LNCaP clone FGC (cell line): ENCODE results near the gene SOX4.
"Not testable (repeated sequence)": the region's sequence is repeated elsewhere in the genome, so short reads cannot be mapped to it uniquely, and the experiment has no call there.

Experiments used
- DNase-seq: peaks from one replicate; pipeline ENCODE4 v3.0.0-alpha.2; 2011; ENCODE audit warnings: low read depth
- H3K4me3 ChIP-seq: 2 replicates; pipeline ENCODE4 v1.5.1; 2011; ENCODE audit warnings: mild to moderate bottlenecking, low read depth, low read length, control low read depth
- TF ChIP-seq, protein P1 (sequence below): IDR thresholded peaks from 2 replicates; pipeline ENCODE4 v1.5.1; 2012; ENCODE audit warnings: mild to moderate bottlenecking; ENCODE audit not compliant: control insufficient read depth, insufficient read depth; ENCODE audit errors: extremely low read depth

Gene SOX4

DNA sequence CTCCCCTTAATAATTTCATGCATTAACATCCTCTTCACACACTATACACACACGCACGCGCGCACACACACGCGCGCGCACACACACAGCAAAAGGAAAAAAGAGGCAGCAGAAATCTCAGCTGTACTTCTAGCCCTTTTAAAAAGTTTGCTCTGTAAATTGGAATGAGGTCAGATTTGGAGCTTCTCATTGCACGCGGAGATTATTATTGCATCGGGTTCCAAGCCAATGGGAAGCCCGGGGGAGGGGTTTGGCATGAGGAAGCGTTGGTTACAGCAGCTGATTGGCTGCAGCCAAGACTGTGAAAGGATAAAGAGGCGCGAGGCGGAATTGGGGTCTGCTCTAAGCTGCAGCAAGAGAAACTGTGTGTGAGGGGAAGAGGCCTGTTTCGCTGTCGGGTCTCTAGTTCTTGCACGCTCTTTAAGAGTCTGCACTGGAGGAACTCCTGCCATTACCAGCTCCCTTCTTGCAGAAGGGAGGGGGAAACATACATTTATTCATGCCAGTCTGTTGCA lies at the start of gene SOX4:
Gene SOX4 (plus strand): TSS at position 340 of the 515 bp plus-strand sequence. CDS start 784 bp downstream, outside the sequence.
- peak within 1 kb of the TSS; percentile 77 for H3K4me3 ChIP-seq
- TF ChIP-seq, protein P1, sequence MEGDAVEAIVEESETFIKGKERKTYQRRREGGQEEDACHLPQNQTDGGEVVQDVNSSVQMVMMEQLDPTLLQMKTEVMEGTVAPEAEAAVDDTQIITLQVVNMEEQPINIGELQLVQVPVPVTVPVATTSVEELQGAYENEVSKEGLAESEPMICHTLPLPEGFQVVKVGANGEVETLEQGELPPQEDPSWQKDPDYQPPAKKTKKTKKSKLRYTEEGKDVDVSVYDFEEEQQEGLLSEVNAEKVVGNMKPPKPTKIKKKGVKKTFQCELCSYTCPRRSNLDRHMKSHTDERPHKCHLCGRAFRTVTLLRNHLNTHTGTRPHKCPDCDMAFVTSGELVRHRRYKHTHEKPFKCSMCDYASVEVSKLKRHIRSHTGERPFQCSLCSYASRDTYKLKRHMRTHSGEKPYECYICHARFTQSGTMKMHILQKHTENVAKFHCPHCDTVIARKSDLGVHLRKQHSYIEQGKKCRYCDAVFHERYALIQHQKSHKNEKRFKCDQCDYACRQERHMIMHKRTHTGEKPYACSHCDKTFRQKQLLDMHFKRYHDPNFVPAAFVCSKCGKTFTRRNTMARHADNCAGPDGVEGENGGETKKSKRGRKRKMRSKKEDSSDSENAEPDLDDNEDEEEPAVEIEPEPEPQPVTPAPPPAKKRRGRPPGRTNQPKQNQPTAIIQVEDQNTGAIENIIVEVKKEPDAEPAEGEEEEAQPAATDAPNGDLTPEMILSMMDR = no peak

DNA sequence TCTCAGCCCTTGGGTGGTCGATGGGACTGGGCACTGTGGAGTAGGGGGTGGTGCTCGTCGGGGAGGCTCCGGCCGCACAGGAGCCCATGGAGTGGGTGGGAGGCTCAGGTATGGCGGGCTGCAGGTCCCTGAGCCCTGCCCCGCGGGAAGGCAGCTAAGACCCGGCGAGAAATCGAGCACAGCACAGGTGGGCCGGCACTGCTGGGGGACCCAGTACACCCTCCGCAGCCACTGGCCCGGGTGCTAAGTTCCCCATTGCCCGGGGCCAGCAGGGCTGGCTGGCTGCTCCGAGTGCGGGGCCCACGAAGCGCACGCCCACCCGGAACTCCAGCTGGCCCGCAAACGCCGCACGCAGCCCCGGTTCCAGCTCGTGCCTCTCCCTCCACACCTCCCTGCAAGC lies 41.3 kb upstream of the SOX4 start:
- H3K4me3 ChIP-seq, DNase-seq: not testable (repeated sequence)

More for the DNA sequence above, at the start of gene SOX4:
- DNase-seq = peak; percentile 97

DNA sequence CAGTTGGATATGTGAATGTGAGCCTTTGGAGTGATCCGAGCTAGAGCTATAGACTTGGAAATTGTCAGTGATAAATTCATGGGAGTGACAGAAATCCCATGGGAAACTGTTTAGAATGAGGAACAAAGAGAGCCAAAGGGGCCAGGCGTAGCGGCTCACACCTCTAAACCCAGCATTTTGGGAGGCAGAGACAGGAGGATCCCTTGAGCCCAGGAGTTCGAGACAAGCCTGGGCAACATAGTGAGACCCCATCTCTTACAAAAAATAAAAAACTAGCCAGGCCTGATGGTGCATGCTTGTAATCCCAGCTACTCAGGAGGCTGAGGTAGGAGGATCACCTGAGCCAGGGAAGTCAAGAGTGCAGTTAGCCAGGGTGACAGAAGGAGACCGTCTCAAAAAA lies 39.3 kb upstream of the SOX4 start:
- TF ChIP-seq, protein P1 = no peak
- no peak overlapping the region for H3K4me3 ChIP-seq
- no peak for DNase-seq

GRCh38 chr6:21555197-21555596 lies 38.4 kb upstream of the SOX4 start:
- H3K4me3 ChIP-seq = no peak overlapping the region
- TF ChIP-seq, protein P1 = no peak
- no peak for DNase-seq

GRCh38 chr6:21556511-21556910 lies 37.0 kb upstream of the SOX4 start:
- TF ChIP-seq, protein P1 = no peak

GRCh38 chr6:21556968-21557721 lies 36.4 kb upstream of the SOX4 start:
- no peak overlapping the region for H3K4me3 ChIP-seq
- peak; percentile 97 for DNase-seq
- TF ChIP-seq, protein P1 = no peak

More at GRCh38 chr6:21556511-21556910, 37.0 kb upstream of the SOX4 start:
- peak; percentile 1 for DNase-seq
- H3K4me3 ChIP-seq = no peak overlapping the region

GRCh38 chr6:21559238-21559637 lies 34.3 kb upstream of the SOX4 start:
- DNase-seq = no peak
- no peak overlapping the region for H3K4me3 ChIP-seq
- TF ChIP-seq, protein P1 = no peak
